Middle frontal gyrus (tissue), 1 donor: ENCODE data around the gene ARF5.

ENCODE experiments used
- DNase-seq: peaks from one replicate; pipeline ENCODE4 v3.0.0-alpha.2; 2015; ENCODE audit warnings: low spot score; ENCODE audit errors: extremely low spot score

ARF5 gene

DNA sequence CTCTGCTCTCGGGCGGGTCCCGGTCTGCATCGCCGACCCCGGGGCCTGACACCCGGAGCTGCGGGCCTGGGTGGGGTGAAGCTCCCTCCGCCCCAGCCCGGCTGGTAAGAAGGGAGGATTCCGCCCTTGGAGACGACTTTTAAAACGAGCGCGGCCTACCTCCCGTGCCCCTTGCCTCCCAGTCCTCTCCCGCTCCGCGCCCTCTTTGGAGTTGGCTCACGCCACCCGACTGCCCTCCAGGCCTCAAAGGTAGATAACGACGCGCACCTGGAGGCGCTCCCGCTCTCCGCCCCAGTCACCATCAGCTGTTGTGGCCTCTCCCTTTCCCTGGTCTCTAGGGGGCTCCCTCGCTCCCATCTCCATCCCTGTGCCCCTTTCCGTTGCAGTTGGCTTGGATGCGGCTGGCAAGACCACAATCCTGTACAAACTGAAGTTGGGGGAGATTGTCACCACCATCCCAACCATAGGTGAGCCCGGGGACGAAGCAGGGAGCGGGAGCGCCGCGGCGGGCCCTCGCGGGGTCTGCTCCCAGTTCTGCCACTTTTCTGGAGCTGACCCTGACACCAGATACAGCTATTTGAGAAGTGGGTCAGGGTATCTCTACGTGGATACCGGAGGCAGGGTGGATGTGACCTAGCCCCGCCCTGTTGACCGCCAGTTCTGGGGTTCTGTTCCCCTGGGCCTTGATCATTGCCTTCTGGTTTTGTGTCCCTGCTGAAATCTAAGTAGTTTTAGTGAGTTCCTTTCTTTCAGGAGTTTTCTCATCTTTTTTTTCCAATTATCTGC is 679 bp downstream of the ARF5 start:
- DNase-seq = no peak

DNA sequence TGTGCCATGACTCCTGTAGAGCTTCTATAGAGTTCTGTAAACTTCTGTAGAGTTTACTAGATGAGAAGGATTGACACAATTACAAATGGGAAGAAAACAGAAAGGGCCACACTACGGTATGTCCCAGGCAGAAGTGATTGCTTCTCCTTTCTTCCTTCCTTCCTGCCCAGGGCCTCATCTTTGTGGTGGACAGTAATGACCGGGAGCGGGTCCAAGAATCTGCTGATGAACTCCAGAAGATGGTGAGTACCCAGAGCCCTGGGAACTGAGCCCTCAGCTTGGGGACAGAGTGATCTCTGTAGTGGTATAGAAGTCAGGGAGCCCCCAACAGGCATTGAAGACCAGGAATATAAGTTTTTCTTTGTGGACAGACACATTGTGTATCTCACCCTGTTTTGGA is 1.7 kb downstream of the ARF5 start:
- DNase-seq = no peak

DNA sequence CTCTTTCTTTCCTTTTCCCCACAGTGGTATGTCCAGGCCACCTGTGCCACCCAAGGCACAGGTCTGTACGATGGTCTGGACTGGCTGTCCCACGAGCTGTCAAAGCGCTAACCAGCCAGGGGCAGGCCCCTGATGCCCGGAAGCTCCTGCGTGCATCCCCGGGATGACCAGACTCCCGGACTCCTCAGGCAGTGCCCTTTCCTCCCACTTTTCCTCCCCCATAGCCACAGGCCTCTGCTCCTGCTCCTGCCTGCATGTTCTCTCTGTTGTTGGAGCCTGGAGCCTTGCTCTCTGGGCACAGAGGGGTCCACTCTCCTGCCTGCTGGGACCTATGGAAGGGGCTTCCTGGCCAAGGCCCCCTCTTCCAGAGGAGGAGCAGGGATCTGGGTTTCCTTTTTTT is 3.0 kb downstream of the ARF5 start:
- DNase-seq = no peak

DNA sequence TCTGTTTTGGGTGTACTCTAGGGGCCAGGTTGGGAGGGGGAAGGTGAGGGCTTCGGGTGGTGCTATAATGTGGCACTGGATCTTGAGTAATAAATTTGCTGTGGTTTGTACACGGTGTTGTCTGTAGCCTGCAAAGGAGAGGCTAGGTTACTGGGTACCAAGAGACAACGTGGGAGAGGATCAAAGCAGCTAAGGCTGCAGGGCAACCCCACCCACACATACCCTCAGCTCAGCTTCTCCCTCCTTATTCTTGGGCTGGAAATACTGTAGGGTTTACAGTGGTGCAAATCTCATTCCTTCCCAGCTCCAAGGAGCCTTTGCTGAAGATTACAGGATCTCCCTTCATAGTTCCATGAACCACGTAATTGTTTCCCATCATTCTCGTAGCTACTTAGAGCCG is 3.4 kb downstream of the ARF5 start:
- DNase-seq = no peak

DNA sequence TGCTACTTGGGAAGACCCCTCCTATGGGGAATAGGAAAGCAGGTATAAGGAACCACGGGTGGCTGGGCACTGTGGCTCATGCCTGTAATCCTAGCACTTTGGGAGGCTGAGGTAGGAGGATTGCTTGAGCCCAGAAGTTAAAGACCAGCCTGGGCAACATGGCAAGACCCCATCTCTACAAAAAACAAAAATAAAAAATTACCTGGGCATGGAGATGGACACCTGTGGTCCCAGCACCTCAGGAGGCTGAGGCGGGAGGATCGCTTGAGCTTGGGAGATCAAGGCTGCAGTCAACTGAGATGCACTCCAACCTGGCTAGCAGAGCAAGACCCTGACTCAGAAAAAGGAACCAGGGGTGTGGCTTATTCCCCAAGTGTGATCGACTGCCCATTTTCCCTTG is 4.3 kb downstream of the ARF5 start:
- no peak for DNase-seq

DNA sequence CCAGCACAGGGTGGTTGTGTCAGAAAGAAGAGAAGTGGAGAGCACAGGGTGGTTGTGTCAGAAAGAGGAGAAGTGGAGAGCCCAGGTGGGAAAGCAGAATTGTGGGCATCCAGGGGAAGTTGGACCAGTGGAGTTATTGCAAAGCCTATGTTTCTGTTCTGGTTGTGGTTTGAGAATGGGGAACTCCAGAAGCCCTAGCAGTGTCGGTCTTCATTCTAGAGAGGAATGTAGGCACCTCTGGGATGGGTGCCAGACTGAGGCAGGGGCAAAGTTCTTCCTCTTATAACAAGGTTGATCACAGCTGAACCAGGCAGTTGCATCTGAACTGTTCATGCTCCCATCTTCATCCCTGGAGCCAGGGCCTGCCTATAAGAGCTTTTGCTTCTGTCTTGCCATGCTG is 6.3 kb downstream of the ARF5 start:
- DNase-seq = no peak

DNA sequence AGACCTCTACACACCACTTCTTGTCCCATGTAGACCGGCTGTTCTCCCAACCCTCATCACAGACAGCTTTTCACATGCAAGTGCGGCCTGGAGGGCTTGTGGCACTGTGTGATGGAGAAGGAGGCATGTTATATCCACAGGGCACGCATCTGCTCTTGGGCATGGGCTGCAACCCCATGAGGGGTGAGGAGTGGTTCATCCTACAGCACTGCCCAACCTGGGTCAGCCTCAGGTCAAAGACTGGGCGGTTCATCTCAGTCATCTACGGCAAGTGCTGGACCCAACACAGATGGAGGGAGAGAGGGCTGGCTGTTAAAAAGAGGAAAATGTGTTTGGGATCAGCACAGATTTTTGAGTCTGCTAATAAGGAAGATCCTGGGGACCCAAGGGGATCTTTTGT is 7.5 kb downstream of the ARF5 start:
- DNase-seq = no peak

DNA sequence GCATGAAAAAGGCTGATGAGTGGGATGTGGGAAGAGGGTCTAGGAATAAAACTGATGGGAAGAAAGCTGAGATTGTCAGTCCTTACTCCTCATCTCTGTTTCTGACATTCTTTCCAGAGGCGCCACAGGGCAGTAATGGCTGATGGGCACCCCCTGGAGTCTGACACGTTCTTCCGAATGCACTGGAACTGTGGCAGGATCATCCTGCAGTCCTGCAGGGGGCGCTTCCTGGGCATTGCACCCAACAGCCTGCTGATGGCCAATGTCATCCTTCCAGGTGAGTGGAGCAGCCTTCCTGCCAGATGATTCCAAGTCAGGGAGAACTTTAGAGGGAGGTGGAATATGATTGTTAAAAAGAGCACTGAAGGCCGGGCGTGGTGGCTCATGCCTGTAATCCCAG is 10.1 kb downstream of the ARF5 start:
- DNase-seq = no peak

DNA sequence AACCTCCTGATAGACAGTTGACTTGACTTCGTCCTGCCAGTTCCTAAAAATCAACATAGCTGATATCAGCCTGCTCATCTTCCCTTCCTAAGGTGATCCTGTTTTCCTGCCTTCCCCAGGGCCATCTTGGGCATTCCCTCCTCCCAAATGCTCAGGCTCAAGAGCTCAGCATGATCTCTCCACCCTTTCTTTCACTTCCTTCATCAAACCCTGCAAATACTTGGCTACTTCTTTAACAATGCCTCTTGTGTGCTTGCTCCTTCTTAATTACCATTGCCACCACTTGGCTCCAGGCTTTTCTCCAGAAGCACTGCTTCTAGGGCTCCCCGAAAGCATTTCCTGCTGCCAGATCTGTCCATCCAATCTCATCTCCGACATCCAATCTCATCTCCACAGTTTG is 12.7 kb downstream of the ARF5 start:
- DNase-seq = no peak

DNA sequence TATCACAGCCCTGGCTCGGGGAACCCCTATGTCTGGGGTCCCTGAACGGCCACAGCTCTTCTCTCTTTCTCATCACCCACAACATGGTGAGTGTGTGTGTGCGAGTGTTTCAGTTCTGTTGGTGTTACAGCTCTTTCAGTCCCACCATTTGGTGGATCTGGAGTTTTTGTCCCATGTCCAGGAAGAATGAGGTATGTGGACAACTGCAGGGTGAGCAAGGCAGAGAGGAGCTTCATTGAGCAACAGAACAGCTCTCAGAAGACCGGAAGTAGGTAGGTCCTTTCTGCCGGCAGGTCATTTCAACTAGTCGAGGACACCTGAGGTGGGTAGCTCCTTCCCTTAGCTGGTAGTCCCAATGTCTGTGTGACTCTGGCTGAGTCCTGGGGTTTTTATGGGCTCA is 20.2 kb downstream of the ARF5 start:
- no peak for DNase-seq

DNA sequence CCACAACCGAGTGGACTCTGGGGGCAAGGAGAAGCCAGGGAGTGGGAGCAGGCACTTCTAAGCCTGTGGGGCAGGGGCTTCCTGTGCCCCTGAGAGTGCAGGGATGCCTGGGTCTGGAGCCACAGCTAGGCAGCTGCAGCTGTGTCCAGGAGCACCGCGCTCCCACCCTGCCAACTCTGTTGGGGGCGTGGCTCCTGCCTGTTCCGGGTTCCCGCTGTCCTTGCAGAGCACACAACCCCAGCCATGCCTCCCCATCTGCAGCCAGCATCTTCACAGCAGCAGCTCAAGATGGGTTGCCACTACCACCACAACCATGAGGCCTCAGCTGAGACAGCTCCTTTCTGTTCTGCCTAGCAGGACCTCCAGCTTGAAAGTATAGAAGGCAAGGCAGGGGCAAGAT is 21.1 kb downstream of the ARF5 start:
- DNase-seq = no peak

DNA sequence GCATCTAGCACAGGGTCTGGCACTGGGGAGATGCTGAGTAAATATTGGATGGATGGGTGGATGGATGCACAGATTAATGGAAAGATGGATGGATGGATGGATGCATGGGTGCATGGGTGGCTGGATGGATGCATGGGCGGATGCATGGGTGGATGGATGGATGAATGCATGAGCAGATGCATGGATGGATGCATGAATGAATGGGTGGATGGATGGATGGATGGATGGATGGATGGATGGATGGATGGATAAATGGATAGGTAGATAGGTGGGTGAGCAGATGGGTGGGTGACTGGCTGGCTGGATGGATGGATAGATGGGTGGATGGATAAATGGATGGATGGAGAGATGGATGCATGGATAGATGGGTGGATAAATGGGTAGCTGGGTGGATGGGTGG is 24.1 kb downstream of the ARF5 start:
- DNase-seq = no peak

DNA sequence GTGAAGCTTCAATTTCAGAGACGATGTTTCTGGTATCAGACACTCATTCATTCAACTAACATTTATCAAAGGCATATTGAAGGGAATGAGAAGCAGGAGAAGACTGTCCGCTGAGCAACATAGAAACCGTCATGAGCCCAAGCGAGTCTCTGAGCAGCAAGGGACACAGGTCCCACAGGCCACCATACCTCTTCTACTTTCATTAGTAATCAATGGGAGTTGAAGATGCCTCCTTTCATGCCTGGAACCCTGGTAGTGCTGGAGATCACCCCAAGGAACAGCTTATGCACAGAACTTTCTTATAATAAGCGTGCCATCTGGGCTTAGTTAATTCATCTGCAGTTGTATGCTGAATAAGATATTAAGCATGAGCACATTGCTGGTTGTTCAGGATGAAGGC is 28.5 kb downstream of the ARF5 start:
- DNase-seq = no peak

DNA sequence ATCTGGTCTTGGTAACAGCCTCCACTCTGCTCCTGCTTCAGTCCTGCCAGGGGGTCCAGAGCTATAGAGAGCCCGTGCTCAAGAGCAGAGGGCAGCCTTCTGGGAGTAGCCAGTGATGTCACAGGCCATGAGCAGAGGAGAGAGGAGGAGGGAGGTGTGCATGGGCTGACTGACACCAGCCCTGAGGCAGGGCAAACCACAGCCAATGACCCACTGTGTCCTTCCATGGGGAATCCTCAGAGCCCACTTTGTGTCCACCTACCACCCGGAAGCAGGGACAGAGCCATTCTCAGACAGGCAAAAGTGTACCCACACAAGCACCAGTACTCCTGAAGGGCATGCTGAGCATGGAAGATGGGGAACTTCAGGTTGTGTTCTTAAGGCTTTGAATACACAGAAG is 29.8 kb downstream of the ARF5 start, which contains the start of gene PAX4:
PAX4 (minus strand) TSS at position 101 of the 400 bp plus-strand sequence. CDS start 2,214 bp downstream, outside the sequence.
- DNase-seq = no peak

DNA sequence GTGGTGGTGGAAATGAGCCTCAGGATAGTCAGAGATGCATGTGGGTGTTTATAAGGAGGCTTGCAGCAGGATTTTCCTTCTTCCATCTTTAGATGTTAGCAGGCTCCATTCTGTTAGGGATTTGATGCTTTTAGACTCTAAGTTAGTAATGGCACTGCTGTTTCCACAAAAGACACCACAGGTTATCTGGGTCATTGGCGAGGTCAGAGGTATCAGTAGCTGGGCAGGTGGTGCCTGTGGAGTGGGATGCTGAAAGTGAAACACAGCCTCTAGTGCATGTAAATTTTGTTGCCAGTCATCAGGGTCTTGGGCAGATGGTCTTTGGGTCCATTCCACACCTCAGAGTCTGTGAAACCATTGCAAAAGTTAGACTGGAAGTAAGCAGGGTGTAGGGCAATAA is 30.6 kb downstream of the ARF5 start:
- DNase-seq = no peak

DNA sequence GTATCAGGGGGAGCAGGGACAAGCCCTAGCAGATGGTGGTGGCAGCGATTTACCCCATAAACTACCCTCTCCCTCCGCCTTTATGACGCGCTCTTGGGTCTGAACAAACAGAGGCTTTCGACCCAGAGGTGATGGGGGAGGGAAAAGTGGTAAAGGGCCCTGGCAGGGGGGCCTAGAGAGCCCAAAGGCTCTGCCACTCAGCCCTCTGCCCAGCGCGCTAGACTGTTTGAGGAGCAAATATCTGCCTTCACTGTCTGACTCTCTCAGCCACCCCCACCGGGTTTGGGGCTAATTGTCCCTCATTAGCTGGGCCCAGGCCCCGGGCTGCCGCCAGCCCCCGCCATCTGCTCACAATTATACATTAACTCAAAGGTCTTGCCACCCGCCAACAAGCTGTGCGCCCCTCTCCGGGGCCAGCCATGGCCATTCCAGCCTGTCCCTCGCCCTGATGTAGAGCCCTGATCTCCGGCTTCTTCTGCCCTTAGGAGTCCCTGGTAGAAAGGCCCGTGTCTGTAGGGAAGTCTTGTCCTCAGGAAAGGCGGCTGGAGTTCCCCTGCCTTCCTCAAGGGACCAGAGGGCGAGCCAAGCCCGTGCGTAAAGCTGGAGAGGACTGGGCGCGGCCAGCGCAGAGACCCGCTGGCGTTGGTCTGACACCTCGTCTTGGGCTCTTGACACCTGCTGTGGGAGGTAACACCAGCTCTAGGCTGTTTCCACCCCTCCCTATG is 31.6 kb downstream of the ARF5 start:
- DNase-seq = no peak

DNA sequence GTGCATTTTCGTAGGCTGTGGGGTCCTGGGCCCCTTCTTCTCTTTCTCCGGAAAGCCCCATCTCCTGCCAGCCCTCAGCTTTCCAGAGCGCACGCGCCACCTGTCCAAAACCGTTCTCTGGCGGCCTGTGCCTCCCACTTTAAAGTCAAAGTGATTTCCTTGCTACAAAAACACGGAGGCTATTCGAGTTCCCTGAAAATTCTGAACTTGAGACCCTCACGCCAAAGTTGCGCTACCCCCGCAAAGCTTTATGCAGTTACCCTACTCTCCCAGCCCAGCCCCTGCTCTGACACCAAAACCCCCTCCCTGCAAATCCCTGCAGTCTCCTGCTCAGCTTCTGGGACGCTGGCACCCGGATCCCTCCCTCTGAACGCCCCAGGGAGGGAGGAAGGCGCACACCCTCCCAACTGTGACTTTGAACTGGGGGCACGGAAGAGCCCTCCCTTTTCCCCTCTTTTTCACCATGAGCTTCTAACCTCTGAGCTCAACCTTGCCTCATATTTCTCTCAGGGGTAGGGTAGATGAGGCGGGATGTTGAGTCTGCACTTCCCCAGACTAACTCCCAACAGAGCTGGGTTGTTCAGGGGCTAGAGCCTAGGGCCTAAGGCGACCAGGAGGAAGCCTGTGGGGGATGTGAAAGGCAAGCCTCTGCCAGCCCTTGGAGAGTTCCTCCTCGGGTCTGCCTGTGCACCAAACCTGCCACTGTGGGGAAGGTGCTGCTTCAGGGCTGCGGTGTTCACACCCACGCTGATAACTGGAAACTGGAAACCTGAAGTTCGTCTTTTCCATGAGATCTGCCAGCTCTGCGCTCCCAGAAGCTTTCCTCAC is 32.4 kb downstream of the ARF5 start:
- no peak for DNase-seq

DNA sequence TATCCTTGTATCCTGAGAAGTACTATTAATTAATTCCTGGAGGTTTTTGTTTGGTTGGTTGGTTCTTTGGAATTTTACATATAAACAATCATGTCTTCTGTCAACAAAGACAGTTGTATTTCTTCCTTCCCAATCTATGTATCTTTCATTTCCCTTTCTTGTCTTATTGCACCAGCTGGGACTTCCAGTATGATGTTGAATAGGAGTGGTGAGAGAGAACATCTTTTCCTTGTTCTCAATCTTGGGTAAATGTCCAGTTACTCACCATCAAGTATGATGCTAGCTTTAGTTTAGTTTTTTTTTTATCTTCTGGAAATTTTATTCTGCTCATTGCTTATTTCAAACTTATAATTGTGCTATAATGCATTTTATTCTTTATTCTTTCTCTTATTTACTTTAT is 37.1 kb downstream of the ARF5 start:
- no peak for DNase-seq

DNA sequence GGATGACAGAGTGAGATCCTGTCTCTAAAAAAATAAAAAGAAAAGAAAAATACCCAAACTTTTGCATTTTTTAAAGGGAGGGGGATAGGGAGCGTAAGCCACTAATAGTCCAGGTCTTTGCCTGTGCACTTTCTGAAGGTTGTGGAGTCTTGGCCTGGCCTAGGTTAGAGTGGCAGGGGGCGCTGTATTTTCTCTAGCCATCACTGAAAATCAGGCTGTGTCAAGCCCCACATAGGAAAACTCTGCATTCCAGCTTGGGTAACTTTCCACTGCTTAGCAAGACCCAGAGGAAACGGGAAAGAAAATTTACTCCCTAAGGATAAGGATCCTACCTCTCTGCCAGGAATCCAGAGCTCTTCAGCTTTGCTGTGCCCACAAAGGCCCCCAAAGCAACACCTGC is 40.2 kb downstream of the ARF5 start:
- no peak for DNase-seq

DNA sequence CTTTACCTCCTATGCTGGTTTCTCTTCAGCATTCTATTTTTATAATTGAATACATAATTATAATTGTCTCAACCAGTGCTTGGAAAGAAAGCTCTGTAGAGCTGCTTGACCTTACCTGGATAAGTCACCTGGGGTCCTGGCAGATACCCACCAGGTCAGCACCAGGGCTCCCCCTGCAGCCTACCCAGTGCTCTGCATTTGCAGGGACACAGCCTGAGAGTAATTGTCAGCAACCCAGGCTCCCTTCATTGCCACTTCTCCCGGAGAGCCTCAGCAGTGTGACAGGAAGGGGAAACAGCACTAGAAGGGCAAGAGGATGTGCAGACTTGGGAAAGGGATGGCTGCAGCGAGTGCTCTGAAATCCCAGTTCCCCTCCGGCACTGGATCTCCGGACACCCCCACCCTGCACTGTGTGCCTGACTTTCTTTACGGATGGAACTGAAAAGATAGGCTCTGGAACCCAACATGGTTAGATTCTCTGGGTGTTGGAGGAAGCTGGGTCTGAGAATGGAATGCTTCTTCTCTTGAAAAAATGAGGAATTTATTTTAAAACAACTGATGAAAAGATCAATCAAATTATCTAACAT is 41.1 kb downstream of the ARF5 start:
- no peak for DNase-seq

DNA sequence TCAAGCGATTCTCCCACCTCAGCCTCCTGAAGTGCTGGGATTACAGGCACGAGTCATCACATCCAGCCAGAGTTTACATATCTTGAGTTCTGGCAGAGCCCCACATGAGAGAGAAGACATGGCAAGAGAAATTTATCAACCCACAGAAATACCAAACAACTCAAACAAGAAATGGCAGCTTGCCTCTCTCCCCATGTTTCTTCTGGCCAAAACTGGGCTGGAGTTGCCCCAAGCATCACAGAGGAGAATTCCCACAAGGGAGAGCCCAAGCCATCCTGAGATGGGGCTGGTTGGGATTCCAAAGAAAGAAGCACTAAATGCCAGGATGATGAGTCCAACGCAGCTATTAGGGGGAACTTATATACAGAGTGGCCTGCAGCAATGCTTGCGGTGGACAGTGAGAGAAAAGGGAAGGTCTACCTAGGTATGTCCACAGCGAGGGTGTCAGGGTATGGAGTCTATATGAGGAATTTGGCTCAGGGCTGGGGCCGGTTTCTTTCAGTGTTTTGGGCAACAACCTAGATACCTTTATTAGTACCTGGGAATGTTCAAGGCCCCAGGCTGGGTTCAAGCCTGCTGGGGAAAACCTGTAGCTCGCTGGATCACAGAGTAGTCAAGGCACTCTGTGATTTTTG is 44.2 kb downstream of the ARF5 start:
- DNase-seq = no peak
